ENCODE results near the gene ASIC2.

- TF ChIP-seq CTCF (IDR thresholded peaks at IDR 0.05 in 8 of 11, conservative IDR thresholded peaks at IDR 0.05 in 3 of 11) (no peak), POLR2AphosphoS5 (IDR thresholded peaks at IDR 0.05) (no peak), POLR2A (IDR thresholded peaks at IDR 0.05) (no peak)
These were observed 167.0 kb downstream of the ASIC2 start for GRCh38 chr17:33126086-33126485.
